Measurements from ENCODE around the gene PYGO2.
A peak's percentile ranks its signal among the peaks of the same experiment; 100 is the strongest.

The PYGO2 gene

GRCh38 chr1:155004352-155005075, 42.9 kb upstream of the PYGO2 start:
- H3K27ac ChIP-seq: peak overlapping the region; percentile 75
- DNase-seq: peak; percentile 36
- no peaks in the 10 kb centered on the region for H3K9me3 ChIP-seq (ENCODE audit: severe bottlenecking)
- H3K27me3 ChIP-seq (ENCODE audit: insufficient read depth, low read depth, severe bottlenecking): no peaks in the 10 kb centered on the region
- peaks cover 17% of the 10 kb centered on the region for H3K36me3 ChIP-seq
- no peak for TF ChIP-seq CTCF (IDR thresholded peaks at IDR 0.05; ENCODE audit: low read depth, low read length)
- peak overlapping the region; percentile 73 for H3K4me3 ChIP-seq (ENCODE audit: low read depth, low read length)

GRCh38 chr1:155003766-155004351, 42.3 kb upstream of the PYGO2 start:
- Histone ChIP-seq H3K36me3 (peaks cover 17% of the 10 kb centered on the region), H3K4me3 (ENCODE audit: low read depth, low read length) (peak overlapping the region; percentile 73), H3K27ac (peak overlapping the region; percentile 75), H3K9me3 (ENCODE audit: severe bottlenecking) (no peaks in the 10 kb centered on the region), H3K27me3 (ENCODE audit: insufficient read depth, low read depth, severe bottlenecking) (no peaks in the 10 kb centered on the region)
- DNase-seq: peak; percentile 92
- no peak for TF ChIP-seq CTCF (IDR thresholded peaks at IDR 0.05; ENCODE audit: low read depth, low read length)

GRCh38 chr1:155003227-155003765, 41.7 kb upstream of the PYGO2 start:
- no peak for TF ChIP-seq CTCF (IDR thresholded peaks at IDR 0.05; ENCODE audit: low read depth, low read length)
- Histone ChIP-seq H3K9me3 (ENCODE audit: severe bottlenecking) (no peaks in the 10 kb centered on the region), H3K4me3 (ENCODE audit: low read depth, low read length) (peak overlapping the region; percentile 73), H3K27me3 (ENCODE audit: insufficient read depth, low read depth, severe bottlenecking) (no peaks in the 10 kb centered on the region), H3K27ac (peak overlapping the region; percentile 75), H3K36me3 (peaks cover 17% of the 10 kb centered on the region)
- peak; percentile 77 for DNase-seq

GRCh38 chr1:155002464-155003226, 41.1 kb upstream of the PYGO2 start, which contains the start of gene ZBTB7B:
TSS of gene ZBTB7B (plus strand) at chr1:155002802. CDS start at chr1:155014661, 11,859 bp downstream.
- DNase-seq: no peak
- peaks cover 17% of the 10 kb centered on the region for H3K36me3 ChIP-seq
- H3K9me3 ChIP-seq (ENCODE audit: severe bottlenecking): no peaks in the 10 kb centered on the region
- H3K27me3 ChIP-seq (ENCODE audit: insufficient read depth, low read depth, severe bottlenecking): no peaks in the 10 kb centered on the region
- TF ChIP-seq CTCF (IDR thresholded peaks at IDR 0.05; ENCODE audit: low read depth, low read length): no peak
- H3K27ac ChIP-seq: peak within 1 kb of the TSS; percentile 99
- H3K4me3 ChIP-seq (ENCODE audit: low read depth, low read length): peak within 1 kb of the TSS; percentile 73

GRCh38 chr1:155001675-155002463, 40.3 kb upstream of the PYGO2 start:
- TF ChIP-seq CTCF (IDR thresholded peaks at IDR 0.05; ENCODE audit: low read depth, low read length): peak; percentile 86
- no peaks in the 10 kb centered on the region for H3K9me3 ChIP-seq (ENCODE audit: severe bottlenecking)
- H3K27me3 ChIP-seq (ENCODE audit: insufficient read depth, low read depth, severe bottlenecking): no peaks in the 10 kb centered on the region
- peak; percentile 100 for DNase-seq
- peak overlapping the region; percentile 64 for H3K4me3 ChIP-seq (ENCODE audit: low read depth, low read length)
- peaks cover 11% of the 10 kb centered on the region for H3K36me3 ChIP-seq
- H3K27ac ChIP-seq: peak overlapping the region; percentile 99

Measured in WERI-Rb-1 (cell line).